ENCODE results near the gene GPR87.

Gene GPR87

DNA sequence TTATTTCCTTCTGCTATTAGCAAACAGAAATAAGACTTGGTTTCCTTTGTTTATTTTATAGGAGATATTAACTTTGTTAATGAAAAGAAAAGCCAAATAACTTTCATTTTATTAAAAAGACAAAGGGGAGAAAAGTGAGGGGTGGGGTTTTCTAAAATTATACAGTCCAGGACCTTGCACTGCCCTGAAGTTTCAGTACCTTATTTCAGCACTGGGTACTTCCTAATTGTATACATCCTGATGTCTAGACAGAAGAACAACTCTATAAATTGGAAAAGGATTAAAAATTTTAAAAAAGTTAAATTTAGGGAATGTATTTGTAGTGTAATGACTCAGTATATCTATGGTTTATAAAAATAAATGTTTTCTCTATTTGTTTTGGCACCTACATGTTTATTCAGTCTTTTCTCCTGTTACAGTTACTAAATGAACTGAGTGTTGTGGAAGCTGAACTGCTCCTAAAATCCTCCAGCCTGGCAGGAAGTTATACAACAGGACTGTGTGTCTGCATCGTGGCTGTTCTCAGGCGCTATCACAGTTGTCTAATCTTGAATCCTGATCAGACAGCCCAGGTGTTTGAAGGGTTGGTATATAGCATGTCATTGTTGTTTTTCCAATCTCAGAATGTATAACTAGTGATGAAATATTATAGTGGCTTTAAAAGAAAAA, 40.3 kb upstream of the GPR87 start:
- ATAC-seq, result no peak
- no peak for TF ChIP-seq OSR1 (CRISPR knock-in tag; IDR thresholded peaks at IDR 0.05)

DNA sequence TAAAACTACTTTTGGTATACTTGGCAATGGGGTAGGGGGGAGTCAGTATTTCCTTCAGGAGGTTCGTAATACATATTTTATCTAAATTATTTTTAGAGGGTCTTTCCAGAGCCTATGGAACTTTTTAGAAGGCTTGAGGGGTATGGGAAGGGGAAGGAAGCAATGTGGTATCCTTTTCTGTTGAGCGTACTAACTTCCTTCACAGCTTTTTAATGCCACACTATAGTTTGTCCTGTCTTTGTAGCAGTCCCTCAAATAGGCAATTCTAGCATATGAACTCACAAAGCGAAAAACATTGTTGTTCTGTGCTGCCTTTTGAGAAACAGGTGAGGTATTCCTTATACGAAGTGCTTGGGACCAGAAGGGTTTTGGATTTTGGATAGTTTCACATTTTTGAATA, 35.0 kb upstream of the GPR87 start:
- TF ChIP-seq ZC3H10 (CRISPR knock-in tag; IDR thresholded peaks at IDR 0.05), result no peak
- TF ChIP-seq ZNF8 (CRISPR knock-in tag; IDR thresholded peaks at IDR 0.05), result no peak
- ATAC-seq, result no peak

DNA sequence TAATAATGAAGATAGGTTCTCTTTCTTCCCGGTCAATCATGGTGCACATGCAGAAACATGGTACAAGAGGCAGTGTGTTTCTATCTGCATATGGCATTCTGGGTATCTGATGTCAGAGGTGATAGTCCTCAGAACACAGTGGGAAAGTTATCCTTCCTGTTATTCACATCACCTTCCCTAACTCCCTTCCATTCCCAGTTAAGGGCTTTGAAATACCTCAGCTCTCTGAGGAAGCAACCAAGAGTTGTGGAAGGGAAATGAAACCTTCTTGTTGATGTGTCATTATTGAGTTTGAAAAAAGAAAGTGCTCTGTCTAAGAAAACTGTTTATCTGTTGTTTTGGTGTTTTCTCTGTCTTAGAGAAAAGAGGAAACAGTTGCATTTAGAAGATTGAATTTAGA, 34.6 kb upstream of the GPR87 start:
- no peak for ATAC-seq
- TF ChIP-seq OSR1 (CRISPR knock-in tag; IDR thresholded peaks at IDR 0.05) (no peak), ISL1 (CRISPR knock-in tag; IDR thresholded peaks at IDR 0.05) (no peak), TOX (CRISPR knock-in tag; IDR thresholded peaks at IDR 0.05; ENCODE audit: borderline replicate concordance) (no peak), SNAI2 (CRISPR knock-in tag; IDR thresholded peaks at IDR 0.05) (no peak), ZFP30 (CRISPR knock-in tag; IDR thresholded peaks at IDR 0.05) (no peak), ZNF70 (CRISPR knock-in tag; IDR thresholded peaks at IDR 0.05) (no peak), CSRNP3 (CRISPR knock-in tag; IDR thresholded peaks at IDR 0.05) (no peak), ZNF565 (CRISPR knock-in tag; conservative IDR thresholded peaks at IDR 0.05; ENCODE audit: low read depth) (no peak), CSDC2 (CRISPR knock-in tag; IDR thresholded peaks at IDR 0.05) (no peak)

GRCh38 chr3:151350656-151351055, 34.0 kb upstream of the GPR87 start:
- ATAC-seq, result no peak
- TF ChIP-seq ZNF8 (CRISPR knock-in tag; IDR thresholded peaks at IDR 0.05) (no peak), CREB5 (CRISPR knock-in tag; IDR thresholded peaks at IDR 0.05; ENCODE audit: low read depth) (no peak), ZNF565 (CRISPR knock-in tag; conservative IDR thresholded peaks at IDR 0.05; ENCODE audit: low read depth) (no peak), ESRRG (CRISPR knock-in tag; IDR thresholded peaks at IDR 0.05) (no peak), CSRNP3 (CRISPR knock-in tag; IDR thresholded peaks at IDR 0.05) (no peak), ZFP30 (CRISPR knock-in tag; IDR thresholded peaks at IDR 0.05) (no peak), GLIS3 (CRISPR knock-in tag; IDR thresholded peaks at IDR 0.05) (no peak), ISL1 (CRISPR knock-in tag; IDR thresholded peaks at IDR 0.05) (no peak), ARNTL (CRISPR knock-in tag; IDR thresholded peaks at IDR 0.05; ENCODE audit: borderline replicate concordance, low read depth) (no peak), BACH2 (CRISPR knock-in tag; IDR thresholded peaks at IDR 0.05; ENCODE audit: borderline replicate concordance) (no peak), RARB (CRISPR knock-in tag; IDR thresholded peaks at IDR 0.05) (no peak), TOX (CRISPR knock-in tag; IDR thresholded peaks at IDR 0.05; ENCODE audit: borderline replicate concordance) (no peak)

GRCh38 chr3:151347432-151347831, 30.8 kb upstream of the GPR87 start:
- TF ChIP-seq ISL1 (CRISPR knock-in tag; IDR thresholded peaks at IDR 0.05), result no peak
- no peak for ATAC-seq

DNA sequence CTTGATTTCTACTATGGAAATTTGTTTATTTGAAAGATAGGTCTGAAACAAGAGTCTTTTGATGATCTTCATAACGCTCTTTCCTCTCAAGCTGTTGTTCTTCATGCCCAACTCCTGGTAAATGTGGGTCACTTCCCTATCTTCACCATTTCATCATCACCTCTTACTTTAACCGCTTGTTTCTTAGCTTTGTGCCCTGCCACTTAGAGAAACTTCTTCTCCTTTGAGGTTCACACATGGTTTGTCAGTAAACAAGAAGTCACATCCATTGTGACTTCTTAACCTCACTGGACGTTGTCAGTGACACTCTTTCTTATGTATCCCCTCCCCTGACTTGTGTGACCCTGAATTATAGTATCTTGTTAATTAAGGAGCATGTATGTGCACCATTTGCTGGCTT, 29.7 kb upstream of the GPR87 start:
- no peak for ATAC-seq
- no peak for TF ChIP-seq ZNF70 (CRISPR knock-in tag; IDR thresholded peaks at IDR 0.05)
- TF ChIP-seq ESRRG (CRISPR knock-in tag; IDR thresholded peaks at IDR 0.05), result no peak
- TF ChIP-seq, protein P1, sequence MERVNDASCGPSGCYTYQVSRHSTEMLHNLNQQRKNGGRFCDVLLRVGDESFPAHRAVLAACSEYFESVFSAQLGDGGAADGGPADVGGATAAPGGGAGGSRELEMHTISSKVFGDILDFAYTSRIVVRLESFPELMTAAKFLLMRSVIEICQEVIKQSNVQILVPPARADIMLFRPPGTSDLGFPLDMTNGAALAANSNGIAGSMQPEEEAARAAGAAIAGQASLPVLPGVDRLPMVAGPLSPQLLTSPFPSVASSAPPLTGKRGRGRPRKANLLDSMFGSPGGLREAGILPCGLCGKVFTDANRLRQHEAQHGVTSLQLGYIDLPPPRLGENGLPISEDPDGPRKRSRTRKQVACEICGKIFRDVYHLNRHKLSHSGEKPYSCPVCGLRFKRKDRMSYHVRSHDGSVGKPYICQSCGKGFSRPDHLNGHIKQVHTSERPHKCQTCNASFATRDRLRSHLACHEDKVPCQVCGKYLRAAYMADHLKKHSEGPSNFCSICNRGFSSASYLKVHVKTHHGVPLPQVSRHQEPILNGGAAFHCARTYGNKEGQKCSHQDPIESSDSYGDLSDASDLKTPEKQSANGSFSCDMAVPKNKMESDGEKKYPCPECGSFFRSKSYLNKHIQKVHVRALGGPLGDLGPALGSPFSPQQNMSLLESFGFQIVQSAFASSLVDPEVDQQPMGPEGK (CRISPR knock-in tag; IDR thresholded peaks at IDR 0.05; ENCODE audit: borderline replicate concordance), result no peak
- no peak for TF ChIP-seq TOX (CRISPR knock-in tag; IDR thresholded peaks at IDR 0.05; ENCODE audit: borderline replicate concordance)
- TF ChIP-seq PPARA (CRISPR knock-in tag; IDR thresholded peaks at IDR 0.05; ENCODE audit: borderline replicate concordance), result no peak
- no peak for TF ChIP-seq GLIS3 (CRISPR knock-in tag; IDR thresholded peaks at IDR 0.05)
- TF ChIP-seq CREB5 (CRISPR knock-in tag; IDR thresholded peaks at IDR 0.05; ENCODE audit: low read depth), result no peak
- no peak for TF ChIP-seq CSDC2 (CRISPR knock-in tag; IDR thresholded peaks at IDR 0.05)
- no peak for TF ChIP-seq ZC3H10 (CRISPR knock-in tag; IDR thresholded peaks at IDR 0.05)
- TF ChIP-seq RARB (CRISPR knock-in tag; IDR thresholded peaks at IDR 0.05), result no peak
- no peak for TF ChIP-seq ZNF8 (CRISPR knock-in tag; IDR thresholded peaks at IDR 0.05)
- TF ChIP-seq, protein P2, sequence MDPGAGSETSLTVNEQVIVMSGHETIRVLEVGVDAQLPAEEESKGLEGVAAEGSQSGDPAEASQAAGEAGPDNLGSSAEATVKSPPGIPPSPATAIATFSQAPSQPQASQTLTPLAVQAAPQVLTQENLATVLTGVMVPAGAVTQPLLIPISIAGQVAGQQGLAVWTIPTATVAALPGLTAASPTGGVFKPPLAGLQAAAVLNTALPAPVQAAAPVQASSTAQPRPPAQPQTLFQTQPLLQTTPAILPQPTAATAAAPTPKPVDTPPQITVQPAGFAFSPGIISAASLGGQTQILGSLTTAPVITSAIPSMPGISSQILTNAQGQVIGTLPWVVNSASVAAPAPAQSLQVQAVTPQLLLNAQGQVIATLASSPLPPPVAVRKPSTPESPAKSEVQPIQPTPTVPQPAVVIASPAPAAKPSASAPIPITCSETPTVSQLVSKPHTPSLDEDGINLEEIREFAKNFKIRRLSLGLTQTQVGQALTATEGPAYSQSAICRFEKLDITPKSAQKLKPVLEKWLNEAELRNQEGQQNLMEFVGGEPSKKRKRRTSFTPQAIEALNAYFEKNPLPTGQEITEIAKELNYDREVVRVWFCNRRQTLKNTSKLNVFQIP (CRISPR knock-in tag; IDR thresholded peaks at IDR 0.05; ENCODE audit: borderline replicate concordance, low read depth), result no peak
